Duodenal mucosa (tissue), 2 donors: ENCODE results near the gene RAB28.
A peak's percentile ranks its signal among the peaks of the same experiment; 100 is the strongest.

Experiments used
- H3K27ac ChIP-seq: one replicate; pipeline ENCODE4 v1.7.0; 2013; ENCODE audit warnings: low read depth, low read length
- H3K27me3 ChIP-seq, 2 donors: one replicate each; pipeline ENCODE4 v1.7.0; 2013; ENCODE audit warnings: low read length in 2 of 2, control low read depth in 1 of 2; ENCODE audit not compliant: insufficient read depth in 2 of 2, control insufficient read depth in 1 of 2
- H3K36me3 ChIP-seq, 2 donors: one replicate each; pipeline ENCODE4 v1.7.0; 2013; ENCODE audit warnings: low read length in 2 of 2, control low read depth in 1 of 2; ENCODE audit not compliant: insufficient read depth in 2 of 2, control insufficient read depth in 1 of 2
- H3K4me1 ChIP-seq, 2 donors: one replicate each; pipeline ENCODE4 v1.7.0; 2013; ENCODE audit warnings: low read length in 2 of 2, control low read depth in 1 of 2; ENCODE audit not compliant: insufficient read depth in 2 of 2, control insufficient read depth in 1 of 2
- H3K4me3 ChIP-seq, 2 donors: one replicate each; pipeline ENCODE4 v1.7.0; 2013; ENCODE audit warnings: low read length in 2 of 2, low read depth in 1 of 2
- H3K9ac ChIP-seq, 2 donors: one replicate each; pipeline ENCODE4 v1.7.0; 2013; ENCODE audit warnings: low read length in 2 of 2, low read depth in 1 of 2
- H3K9me3 ChIP-seq, 2 donors: one replicate each; pipeline ENCODE4 v1.7.0; 2013; ENCODE audit warnings: low read length in 2 of 2, control low read depth in 1 of 2; ENCODE audit not compliant: control insufficient read depth in 1 of 2

RAB28 gene

DNA sequence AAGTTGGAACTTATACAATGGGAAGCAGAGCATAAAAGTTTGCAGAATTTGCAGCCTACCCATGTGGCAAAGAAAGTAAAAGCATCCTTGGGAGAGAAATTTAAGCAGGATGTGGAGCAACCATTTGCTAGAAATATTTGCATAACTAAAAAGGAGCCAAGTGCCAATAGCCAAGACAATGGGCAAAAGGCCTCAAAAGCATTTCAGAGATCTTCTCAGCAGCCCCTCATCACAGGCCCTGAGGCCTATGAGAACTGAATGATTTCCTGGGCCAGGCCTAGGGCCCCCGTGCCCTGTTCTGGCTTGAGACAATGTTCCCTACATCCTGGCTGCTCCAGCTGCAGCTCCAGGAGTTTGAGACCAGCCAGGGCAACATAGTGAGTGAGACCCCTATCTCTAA lies 25.3 kb upstream of the RAB28 start:
- no peaks in the 10 kb centered on the region for H3K36me3 ChIP-seq
- no peak overlapping the region for H3K9ac ChIP-seq
- H3K27ac ChIP-seq, result no peak overlapping the region
- no peaks in the 10 kb centered on the region for H3K4me1 ChIP-seq
- no peaks in the 10 kb centered on the region for H3K9me3 ChIP-seq
- no peak overlapping the region for H3K4me3 ChIP-seq
- peaks cover 4 to 6% of the 10 kb centered on the region in 2 donors for H3K27me3 ChIP-seq

DNA sequence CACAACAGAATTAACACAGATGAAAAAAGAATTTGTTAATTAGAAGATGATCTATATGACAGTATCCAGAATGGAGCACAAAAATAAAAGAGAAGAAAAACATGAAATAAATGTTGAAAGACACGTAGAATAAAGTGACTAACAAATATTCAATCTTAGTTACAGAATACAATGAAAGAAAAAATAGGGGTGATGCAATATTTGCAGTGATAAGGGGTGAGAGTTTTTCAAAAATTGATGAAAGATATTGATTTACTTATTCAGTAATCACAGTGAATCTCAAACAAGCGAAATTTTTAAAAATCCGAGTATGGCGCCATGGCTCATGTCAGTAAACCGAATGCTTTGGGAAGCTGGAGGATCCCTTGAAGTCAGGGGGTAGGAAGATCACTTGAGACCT lies 20.2 kb upstream of the RAB28 start:
- Histone ChIP-seq H3K9ac (no peak overlapping the region), H3K4me1 (no peaks in the 10 kb centered on the region), H3K27ac (no peak overlapping the region), H3K36me3 (no peaks in the 10 kb centered on the region), H3K4me3 (no peak overlapping the region), H3K9me3 (no peaks in the 10 kb centered on the region), H3K27me3 (peaks cover 3% of the 10 kb centered on the region in 2 donors)

GRCh38 chr4:13498469-13498868 lies 14.3 kb upstream of the RAB28 start:
- Histone ChIP-seq H3K9me3 (no peaks in the 10 kb centered on the region), H3K27me3 (peaks cover 3 to 8% of the 10 kb centered on the region in 2 donors), H3K36me3 (no peaks in the 10 kb centered on the region)

GRCh38 chr4:13496605-13497004 lies 12.5 kb upstream of the RAB28 start:
- H3K4me1 ChIP-seq, result no peaks in the 10 kb centered on the region
- H3K27me3 ChIP-seq, result peaks cover 3 to 8% of the 10 kb centered on the region in 2 donors
- no peak overlapping the region for H3K9ac ChIP-seq
- no peak overlapping the region for H3K27ac ChIP-seq
- H3K36me3 ChIP-seq, result no peaks in the 10 kb centered on the region
- H3K4me3 ChIP-seq, result no peak overlapping the region
- H3K9me3 ChIP-seq, result no peaks in the 10 kb centered on the region

More at GRCh38 chr4:13498469-13498868, 14.3 kb upstream of the RAB28 start:
- no peak overlapping the region for H3K4me3 ChIP-seq
- H3K27ac ChIP-seq, result no peak overlapping the region
- H3K9ac ChIP-seq, result no peak overlapping the region
- H3K4me1 ChIP-seq, result no peaks in the 10 kb centered on the region

DNA sequence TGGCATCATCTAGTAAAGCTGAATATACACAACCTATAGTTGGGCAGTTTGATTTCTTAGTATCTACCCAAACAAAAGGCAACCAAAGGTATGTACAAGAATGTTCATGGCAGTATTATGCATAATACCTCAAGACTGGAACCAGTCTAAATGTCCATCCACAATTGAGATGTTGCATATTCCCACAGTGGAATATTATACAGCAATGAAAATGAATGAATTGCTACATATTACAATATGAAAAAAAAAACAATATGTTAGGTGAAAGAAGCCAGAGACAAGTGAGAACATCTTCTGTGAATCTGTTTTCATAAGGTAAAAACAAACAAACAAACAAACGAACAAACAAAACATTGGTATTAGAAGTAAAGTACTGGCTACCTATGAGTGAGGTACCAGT lies 11.6 kb upstream of the RAB28 start:
- Histone ChIP-seq H3K9ac (no peak overlapping the region), H3K9me3 (no peaks in the 10 kb centered on the region), H3K4me3 (no peak overlapping the region), H3K27me3 (peaks cover 3 to 6% of the 10 kb centered on the region in 2 donors), H3K36me3 (no peaks in the 10 kb centered on the region), H3K4me1 (no peaks in the 10 kb centered on the region), H3K27ac (no peak overlapping the region)

GRCh38 chr4:13493793-13494192 lies 9.7 kb upstream of the RAB28 start:
- Histone ChIP-seq H3K4me1 (no peaks in the 10 kb centered on the region), H3K36me3 (no peaks in the 10 kb centered on the region), H3K9ac (no peak overlapping the region), H3K4me3 (no peak overlapping the region), H3K27ac (no peak overlapping the region), H3K27me3 (peaks cover 3 to 6% of the 10 kb centered on the region in 2 donors), H3K9me3 (no peaks in the 10 kb centered on the region)

- Histone ChIP-seq H3K27me3 (peaks cover 3 to 6% of the 10 kb centered on the region in 2 donors), H3K4me3 (no peak overlapping the region)
Observed at GRCh38 chr4:13492747-13493146, 8.6 kb upstream of the RAB28 start.

DNA sequence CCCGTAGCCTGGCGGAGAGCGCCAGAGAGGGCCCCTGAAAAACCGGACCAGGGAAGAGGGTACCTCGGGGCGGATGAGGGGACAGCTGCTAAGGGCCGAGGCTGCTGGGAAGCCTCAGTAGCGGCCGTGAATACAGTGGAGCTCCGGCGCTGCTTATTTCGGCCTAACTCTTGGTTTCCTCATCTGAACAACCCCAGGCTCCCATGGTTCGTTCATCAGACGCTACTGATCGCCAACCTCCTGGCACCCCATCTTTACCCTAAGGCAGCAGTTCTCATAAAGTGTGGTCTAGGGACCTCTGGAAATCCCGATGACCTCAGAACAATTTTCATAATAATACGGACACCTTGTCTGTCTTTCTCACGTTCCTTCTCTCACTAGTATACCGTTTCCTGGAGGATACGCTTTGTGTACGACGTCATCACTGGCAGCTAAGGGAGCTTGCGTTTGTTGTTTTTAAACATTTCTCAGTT lies 645 bp upstream of the RAB28 start:
- no peaks in the 10 kb centered on the region for H3K27me3 ChIP-seq
- peak overlapping the region; percentile 80 to 81 for H3K4me3 ChIP-seq
- H3K36me3 ChIP-seq, result no peaks in the 10 kb centered on the region
- peak overlapping the region; percentile 75 to 76 for H3K9ac ChIP-seq
- H3K27ac ChIP-seq, result no peak overlapping the region
- no peaks in the 10 kb centered on the region for H3K9me3 ChIP-seq
- H3K4me1 ChIP-seq, result peaks cover 15 to 16% of the 10 kb centered on the region in 2 donors

More at GRCh38 chr4:13492747-13493146, 8.6 kb upstream of the RAB28 start:
- Histone ChIP-seq H3K9ac (no peak overlapping the region), H3K4me1 (no peaks in the 10 kb centered on the region), H3K27ac (no peak overlapping the region), H3K9me3 (no peaks in the 10 kb centered on the region), H3K36me3 (no peaks in the 10 kb centered on the region)

DNA sequence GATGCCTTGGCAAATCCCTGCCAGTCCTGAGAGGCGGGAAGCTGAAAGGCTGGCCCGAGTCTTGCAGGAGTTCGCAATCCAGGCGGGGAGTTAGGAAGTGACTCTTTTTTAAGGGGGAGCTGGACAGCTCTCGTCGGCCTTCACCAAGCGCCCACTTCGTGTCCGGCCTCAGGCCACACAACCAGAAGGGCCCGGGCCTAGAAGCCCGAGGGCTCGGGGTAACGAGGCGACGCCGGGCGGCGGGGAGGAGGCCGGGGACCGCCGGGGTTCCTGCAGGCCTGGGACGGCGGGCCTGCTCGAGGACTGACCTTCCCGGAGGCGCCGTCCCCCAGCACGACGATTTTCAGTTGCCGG lies 395 bp downstream of the RAB28 start:
- H3K4me1 ChIP-seq, result peaks cover 15 to 16% of the 10 kb centered on the region in 2 donors
- no peaks in the 10 kb centered on the region for H3K36me3 ChIP-seq
- no peaks in the 10 kb centered on the region for H3K9me3 ChIP-seq
- H3K9ac ChIP-seq, result peak overlapping the region; percentile 59 to 75
- H3K27ac ChIP-seq, result peak overlapping the region; percentile 91
- H3K27me3 ChIP-seq, result no peaks in the 10 kb centered on the region
- peak overlapping the region; percentile 80 to 81 for H3K4me3 ChIP-seq

DNA sequence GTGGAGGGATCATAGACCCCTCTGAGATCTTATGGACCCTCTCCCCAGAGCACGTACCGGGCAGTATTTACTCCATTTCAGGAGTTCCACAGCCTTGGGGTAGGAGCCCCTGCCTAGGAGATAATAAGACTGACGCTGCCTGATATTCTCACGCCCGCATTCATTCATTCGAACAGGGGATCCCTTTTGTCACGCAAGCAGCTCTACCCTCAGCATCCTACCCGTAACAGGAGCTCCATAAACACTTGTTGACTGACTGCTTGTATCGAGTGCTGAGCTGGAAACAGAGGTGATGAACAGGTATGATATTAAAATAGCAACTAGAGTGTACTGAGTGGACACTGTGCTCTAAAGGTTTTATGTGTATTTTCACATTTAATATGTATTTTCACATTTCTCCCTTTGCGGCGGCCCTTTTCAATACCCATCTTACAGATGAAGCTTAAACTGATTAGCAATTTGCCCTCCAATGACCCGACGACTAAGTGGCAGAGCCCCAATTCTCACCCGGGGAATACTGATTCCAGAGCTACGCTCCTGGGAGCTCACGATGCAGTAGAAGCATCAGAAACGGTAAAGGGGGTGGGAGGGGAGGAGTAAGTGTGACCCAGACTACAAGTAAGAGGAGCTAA lies 888 bp downstream of the RAB28 start:
- Histone ChIP-seq H3K36me3 (no peaks in the 10 kb centered on the region), H3K9me3 (no peaks in the 10 kb centered on the region), H3K9ac (peak overlapping the region; percentile 59 to 75), H3K27me3 (no peaks in the 10 kb centered on the region), H3K4me3 (peak overlapping the region; percentile 80 to 81), H3K27ac (no peak overlapping the region), H3K4me1 (peaks cover 15 to 16% of the 10 kb centered on the region in 2 donors)
